Stimulated activated CD8-positive, alpha-beta memory T cell treated with anti-CD3 and anti-CD28 coated beads, Interleukin-2, amount 100 ng/mL, for 1 hour (primary cell): ENCODE measurements around the gene NSD2.
"Not testable (repeated sequence)": the region's sequence is repeated elsewhere in the genome, so short reads cannot be mapped to it uniquely, and the experiment has no call there.

Experiments
- DNase-seq, 2 donors: peaks; one replicate each; pipeline ENCODE4 v3.0.0-alpha.2; 2020; ENCODE audit warnings: low read depth in 2 of 2

Gene NSD2

DNA sequence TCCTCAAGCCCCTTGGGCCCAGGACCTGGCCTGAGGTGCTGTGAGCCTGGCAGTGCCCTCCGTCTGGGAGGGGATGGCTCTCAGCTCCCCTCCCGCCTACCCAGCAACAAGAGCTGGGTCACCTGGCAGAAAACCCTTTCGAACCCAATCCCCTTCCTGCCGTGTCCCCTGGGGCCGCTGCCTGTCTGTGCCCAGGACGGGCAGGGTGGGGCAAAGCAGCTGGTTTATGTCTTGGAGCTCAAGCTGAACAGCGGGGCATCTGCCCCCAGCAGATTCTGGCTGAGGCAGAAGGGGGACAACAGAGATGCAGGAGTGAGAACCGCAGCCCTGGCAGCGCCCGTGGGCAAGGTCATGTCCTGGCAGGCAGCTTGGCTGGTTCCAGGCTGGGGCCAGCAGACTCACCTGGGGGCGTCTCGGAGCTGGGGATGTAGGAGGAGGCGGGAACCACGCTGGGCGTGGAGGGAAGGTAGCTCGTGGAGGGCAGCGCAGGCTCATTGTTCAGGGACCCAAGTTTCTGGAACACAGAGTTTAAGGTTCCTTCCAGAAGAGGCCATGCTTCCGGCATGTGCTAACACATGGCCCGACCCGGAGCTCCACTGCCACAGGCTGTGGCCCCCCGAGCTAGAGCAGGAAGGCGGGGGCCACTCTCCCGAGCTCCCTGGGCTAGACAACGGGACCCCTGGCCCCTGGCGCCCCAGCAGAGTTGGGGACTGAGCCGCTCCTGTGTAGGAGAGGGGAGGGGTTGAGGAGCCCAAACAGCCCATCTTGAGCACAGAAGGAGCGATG, 113.4 kb downstream of the NSD2 start:
- DNase-seq: no peak

- no peak for DNase-seq
Observed at GRCh38 chr4:1985294-1985693, 114.1 kb downstream of the NSD2 start.

DNA sequence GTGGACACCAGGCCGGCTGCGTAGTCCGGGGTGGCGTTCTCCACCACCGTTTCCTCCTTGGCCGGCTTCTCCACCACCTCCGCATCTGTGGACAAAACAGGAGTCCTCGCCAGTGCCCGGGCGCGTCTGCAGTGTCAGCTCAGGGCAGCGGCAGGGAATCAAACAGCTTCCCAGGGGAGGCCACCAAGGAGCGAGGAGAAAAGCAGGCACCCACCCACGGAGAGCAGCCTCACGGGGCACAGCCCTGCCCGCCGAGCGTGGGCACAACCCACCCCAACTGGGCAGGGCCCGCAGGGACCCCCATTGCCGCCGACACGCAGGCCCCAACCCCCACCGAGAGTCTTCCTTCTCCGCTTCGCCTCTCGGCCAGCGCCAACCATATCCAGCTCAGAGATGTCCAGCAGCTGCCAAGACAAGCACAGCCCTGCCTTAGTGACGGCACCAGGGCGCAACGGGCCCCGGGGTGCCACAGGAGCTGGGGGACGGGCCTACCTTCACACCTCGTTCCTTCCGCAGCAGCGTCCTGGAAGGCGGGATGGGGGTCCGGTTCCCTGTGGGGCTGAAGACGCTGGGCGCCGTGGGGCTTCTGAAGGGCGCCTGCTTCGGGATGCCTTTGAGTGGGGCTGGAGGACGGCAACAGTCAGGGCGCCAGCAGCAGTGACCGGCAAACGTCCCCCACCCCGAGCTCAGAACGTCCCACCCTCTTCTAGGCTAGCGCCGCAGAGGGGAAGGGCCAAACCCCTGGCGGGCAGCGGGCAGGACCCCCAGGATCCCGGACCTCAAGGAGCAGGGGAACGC, 114.8 kb downstream of the NSD2 start:
- no peak for DNase-seq

DNA sequence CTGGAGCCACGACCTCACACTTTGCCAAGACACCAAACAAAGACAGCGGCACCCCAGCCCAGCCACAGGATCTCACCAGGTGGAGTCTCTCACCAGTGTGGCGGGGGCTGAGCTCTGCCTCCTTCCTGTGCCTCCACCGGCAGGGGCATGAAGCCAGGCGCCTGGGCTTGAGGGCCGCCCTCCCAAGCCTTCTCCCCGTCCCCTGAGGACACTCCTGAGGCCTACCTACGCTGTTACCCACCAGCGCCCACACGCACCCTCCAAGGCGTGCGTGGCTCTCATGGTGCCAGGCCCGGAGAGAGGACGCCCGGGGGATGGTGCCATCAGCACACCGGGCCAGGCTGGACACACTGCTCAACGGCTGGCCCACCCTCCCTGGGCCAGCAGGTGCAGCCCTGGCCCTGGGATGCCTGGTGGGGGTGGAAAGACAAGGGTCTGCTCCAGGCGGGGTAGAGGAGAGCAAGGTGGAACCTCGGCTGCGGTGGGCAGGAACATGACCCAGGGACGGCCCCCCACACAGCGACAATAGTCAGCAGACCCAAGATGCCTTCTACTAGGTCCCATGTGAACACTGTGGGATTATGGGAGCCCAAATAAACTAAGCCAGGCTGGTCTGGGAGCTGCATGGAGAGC, 115.5 kb downstream of the NSD2 start:
- DNase-seq: no peak

GRCh38 chr4:1987296-1987695, 116.1 kb downstream of the NSD2 start:
- no peak for DNase-seq

GRCh38 chr4:1987721-1988326, 116.6 kb downstream of the NSD2 start:
- no peak for DNase-seq

GRCh38 chr4:1988327-1988724, 117.1 kb downstream of the NSD2 start:
- DNase-seq: no peak

- DNase-seq: no peak
Observed at GRCh38 chr4:1989533-1990347, 118.5 kb downstream of the NSD2 start.

DNA sequence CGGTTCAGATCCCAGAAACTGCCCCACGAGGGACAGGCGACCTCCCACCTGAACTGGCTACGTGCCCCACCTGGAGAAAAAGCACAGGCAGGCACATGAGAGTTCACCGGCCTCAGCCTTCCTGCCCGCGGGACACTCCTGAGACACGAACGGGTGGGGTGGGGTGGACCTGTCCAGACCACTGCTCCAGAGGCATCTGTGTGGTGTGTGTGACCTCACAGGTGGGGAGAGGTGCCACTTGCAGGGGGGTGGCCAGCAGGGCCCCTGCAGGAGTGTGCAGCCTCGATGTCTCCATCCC, 119.1 kb downstream of the NSD2 start:
- DNase-seq: no peak

GRCh38 chr4:1990676-1991075, 119.5 kb downstream of the NSD2 start:
- DNase-seq: no peak

- DNase-seq: no peak
Observed at GRCh38 chr4:1991087-1991486, 119.9 kb downstream of the NSD2 start.

DNA sequence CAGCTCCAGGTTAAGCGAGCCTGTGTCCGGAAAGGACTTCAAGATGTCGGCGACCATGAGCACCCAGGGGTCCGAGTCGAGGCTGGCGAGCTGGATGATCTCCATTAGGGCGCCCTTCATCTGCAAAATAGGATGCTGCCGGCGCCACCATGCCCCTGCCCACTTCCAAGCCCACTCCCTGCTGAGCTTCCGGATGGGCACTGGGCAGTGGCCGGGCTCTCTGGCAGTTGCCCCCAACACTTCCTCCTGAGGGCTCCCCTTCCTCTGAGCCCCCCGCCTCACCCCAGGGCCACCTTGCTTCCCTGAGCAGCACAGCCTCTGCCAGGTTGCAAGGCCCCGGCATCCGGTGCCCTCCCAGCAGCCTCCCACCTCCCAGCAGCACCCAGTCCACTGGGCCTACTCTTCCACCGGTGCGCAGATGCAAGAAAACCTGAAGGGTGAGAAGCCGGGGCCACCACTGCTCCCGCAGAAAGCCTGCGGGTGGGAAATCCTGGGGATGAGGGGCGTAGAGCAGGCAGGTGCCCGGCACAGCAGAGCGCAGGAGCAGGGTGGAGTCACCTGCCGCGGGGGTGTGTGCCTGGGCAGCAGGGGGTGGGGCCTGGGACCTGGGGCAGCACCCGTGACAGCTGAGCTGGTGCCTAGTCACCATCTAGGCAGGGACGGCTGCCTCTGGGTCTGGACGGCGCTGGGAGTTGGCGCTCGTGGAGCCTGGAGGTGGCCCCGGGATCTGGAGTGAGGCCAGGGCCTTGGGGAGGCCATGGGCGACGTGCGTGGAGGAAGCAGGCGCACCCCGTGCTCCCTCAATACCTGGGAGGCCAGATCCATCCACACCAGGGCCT, 120.6 kb downstream of the NSD2 start:
- DNase-seq: no peak

- DNase-seq: no peak
Observed at GRCh38 chr4:1992468-1993168, 121.4 kb downstream of the NSD2 start.

DNA sequence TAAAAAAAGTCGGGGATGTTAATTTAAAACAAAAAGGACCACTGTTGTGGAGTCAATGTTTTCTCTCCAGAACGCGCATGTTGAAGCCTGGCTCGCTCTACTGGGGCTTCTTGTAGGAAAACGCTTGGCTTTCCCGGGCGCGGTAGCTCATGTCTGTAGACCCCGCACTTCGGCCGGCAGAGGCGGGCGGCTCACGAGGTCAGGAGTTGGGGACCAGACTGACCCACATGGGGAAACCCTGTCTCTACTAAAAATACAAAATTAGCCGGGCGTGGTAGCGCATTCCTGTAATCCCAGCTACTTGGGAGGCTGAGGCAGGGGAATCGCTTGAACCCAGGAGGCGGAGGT, 122.0 kb downstream of the NSD2 start:
- no peak for DNase-seq

DNA sequence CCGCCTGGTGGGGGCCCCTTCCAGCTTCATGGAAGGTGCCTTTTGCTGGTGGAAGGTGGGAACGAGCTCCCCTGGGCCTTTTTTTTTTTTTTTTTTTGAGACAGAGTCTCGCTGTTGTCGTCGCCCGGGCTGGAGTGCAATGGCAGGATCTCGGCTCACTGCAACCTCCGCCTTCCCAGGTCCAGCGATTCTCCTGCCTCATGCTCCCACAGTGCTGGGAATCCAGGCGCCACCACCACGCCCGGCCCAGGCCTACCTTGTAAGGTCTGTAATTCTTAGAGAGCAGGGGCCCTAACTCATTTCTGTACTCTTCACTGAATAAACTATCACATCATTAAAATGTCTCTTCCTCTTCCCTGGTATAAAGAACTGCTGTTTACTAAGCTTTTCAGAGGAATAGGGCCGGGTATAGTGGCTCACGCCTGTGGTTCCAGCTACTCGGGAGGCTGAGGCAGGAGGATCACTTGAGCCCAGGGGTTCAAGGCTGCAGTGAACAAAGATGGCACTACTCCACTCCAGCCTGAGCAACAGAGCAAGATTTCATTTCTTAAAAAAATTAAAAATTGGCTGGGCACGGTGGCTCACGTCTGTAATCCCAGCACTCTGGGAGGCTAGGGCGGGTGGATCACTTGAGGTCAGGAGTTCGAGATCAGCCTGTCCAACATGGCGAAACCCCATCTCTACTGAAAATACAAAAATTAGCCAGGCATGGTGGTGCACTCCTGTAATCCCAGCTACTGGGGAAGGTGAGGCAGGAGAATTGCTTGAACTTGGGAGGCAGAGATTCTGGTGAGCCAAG, 122.7 kb downstream of the NSD2 start:
- DNase-seq: not testable (repeated sequence)

DNA sequence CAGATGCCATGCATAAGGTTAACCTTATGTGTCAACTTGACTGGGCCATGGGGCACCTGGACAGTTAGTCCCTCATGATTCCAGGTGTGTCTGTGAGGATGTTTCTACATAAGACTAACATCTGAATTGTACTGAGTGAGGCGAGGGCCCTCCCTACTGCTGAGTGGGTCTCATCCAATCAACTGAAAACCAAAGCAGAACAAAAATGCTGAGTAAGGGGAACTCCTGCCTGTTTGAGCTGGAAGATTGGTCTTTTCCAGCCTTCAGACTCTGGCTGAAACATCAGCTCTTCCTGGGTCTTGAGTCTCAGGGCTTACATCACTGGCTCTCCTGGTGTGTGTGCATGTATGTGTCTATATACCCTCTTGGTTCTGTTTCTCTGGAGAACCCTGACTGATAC, 123.7 kb downstream of the NSD2 start:
- DNase-seq: no peak

- no peak for DNase-seq
Observed at GRCh38 chr4:1996866-1997611, 125.8 kb downstream of the NSD2 start.

DNA sequence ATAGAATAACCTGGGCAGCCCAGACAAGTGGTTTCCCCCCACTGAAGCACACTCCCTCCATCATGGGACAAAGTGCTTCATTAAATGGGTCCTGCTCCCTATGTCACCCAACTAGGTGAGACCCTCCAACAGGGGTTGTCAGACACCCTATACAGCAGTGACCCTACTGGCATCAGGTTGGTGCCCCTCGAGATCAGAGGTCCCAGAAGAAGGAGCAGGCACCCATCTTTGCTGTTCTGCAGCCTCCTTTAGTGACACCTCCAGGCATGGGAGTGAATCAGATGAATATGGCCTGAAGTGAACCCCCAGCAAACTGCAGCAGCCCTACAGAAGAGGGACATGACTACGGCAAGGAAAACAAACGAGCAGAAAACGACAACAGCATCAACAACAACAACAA, 126.5 kb downstream of the NSD2 start:
- DNase-seq: no peak

GRCh38 chr4:1998296-1998695, 127.1 kb downstream of the NSD2 start:
- DNase-seq: no peak
